Prostate gland (tissue), 2 donors: ENCODE data around the gene ZXDC. TPM values are rescaled to one million over a fixed set of nuclear protein-coding genes. Genes with fewer than 3 reads are reported as not detected.

ENCODE experiments used
- DNase-seq: peaks from one replicate; pipeline ENCODE4 v3.0.0-alpha.2; 2019; ENCODE audit warnings: low spot score
- H3K27ac ChIP-seq, 2 donors: fragments of 200-600 bp; sonication (generic); 2 replicates each; pipeline ENCODE4 v1.5.1; 2017 to 2019
- H3K27me3 ChIP-seq: fragments of 200-600 bp; sonication (generic); replicated peaks from 2 replicates; pipeline ENCODE4 v1.5.1; 2019; ENCODE audit not compliant: insufficient read depth
- H3K36me3 ChIP-seq, 2 donors: fragments of 200-600 bp; sonication (generic); 1 replicate in 1 of 2; 2 replicates in 1 of 2; pipeline versions ENCODE4 v1.5.1 to v1.8.1; 2017 to 2019
- H3K4me1 ChIP-seq: fragments of 200-600 bp; sonication (generic); replicated peaks from 2 replicates; pipeline ENCODE4 v1.5.1; 2019
- H3K4me3 ChIP-seq, 2 donors: fragments of 200-600 bp; sonication (generic); 2 replicates each; pipeline ENCODE4 v1.5.1; 2017 to 2019
- H3K9me3 ChIP-seq: fragments of 200-600 bp; sonication (generic); 2 replicates; pipeline ENCODE4 v1.5.1; 2017
- POLR2A ChIP-seq: fragments of 450-650 bp; IDR thresholded peaks from one replicate; pipeline ENCODE4 v1.6.1; 2016; ENCODE audit warnings: antibody characterized with exemption, mild to moderate bottlenecking
- POLR2AphosphoS5 ChIP-seq: sonication (generic); formaldehyde crosslinking; IDR thresholded peaks from one replicate; pipeline ENCODE4 v1.6.1; 2017; ENCODE audit warnings: antibody characterized with exemption
- WGBS: methylation state at CpG from one replicate; pipeline ENCODE4 v1.1.5; 2018; 5-methylcytosine and 5-hydroxymethylcytosine counted together
- intact Hi-C: fragments of 100-400 bp; cut with DNase I; formaldehyde crosslinking; loops from one replicate; pipeline ENCODE4 v1.14.2; 2022
- total RNA-seq, 2 donors: library from RNA; depleted of rRNA; stranded (reverse); fragments of >200 nt; gene quantifications; one replicate each; pipeline ENCODE4 v1.1.0, GENCODE V29; 2016
- TF ChIP-seq, protein P1 (sequence below), 4 experiments: fragments of 200-600 bp in 2 of 4; fragments of 450-650 bp in 2 of 4; sonication (generic) in 2 of 4; IDR thresholded peaks; 1 replicate in 3 of 4; 2 replicates in 1 of 4; pipeline ENCODE4 v1.5.1; 2016 to 2019; ENCODE audit warnings: antibody characterized with exemption in 4 of 4, mild to moderate bottlenecking in 2 of 4, moderate library complexity in 2 of 4

The ZXDC gene
- total RNA-seq, 2 donors from 2014 or later = 47.7 to 87.0 TPM

DNA sequence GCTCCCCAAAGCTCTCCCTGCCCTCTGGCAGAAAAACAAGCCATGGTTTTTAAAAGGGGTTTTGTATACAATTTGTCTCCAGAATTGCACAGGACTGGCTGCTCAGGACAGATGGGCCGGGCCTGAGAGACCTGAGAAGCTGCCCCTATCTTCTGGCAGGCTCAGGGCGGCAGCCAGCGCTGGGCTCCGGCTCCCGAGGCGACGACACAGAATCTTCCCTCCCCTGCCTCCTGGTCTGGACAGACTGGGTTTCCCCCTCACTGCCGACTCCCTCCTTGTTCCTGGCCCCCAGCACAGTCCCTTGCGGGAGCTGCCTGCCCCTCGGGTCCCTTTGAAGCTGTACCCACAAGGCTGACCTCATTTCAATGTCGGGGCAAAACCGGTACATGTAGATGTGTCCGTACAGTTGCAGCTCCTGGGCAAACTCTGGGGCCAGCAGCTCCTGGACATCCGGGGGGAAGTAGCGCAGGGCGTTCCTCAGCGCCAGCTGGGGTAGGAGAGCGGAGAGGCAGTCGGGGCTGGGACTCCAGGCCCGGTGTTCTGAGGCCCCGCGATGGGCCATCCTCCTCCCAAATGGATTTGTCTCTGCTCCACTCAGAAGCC is 34.7 kb upstream of the ZXDC start:
- intact Hi-C loops = no loop called here
- no peak for DNase-seq
- H3K27ac ChIP-seq = no peak overlapping the region
- H3K9me3 ChIP-seq = no peaks in the 10 kb centered on the region
- no peaks in the 10 kb centered on the region for H3K27me3 ChIP-seq
- WGBS = 47% methylated on average over 22 of the region's 22 CpGs
- H3K36me3 ChIP-seq = no peaks in the 10 kb centered on the region
- no peaks in the 10 kb centered on the region for H3K4me1 ChIP-seq
- TF ChIP-seq POLR2AphosphoS5 (no peak), POLR2A (no peak)
- TF ChIP-seq, protein P1, sequence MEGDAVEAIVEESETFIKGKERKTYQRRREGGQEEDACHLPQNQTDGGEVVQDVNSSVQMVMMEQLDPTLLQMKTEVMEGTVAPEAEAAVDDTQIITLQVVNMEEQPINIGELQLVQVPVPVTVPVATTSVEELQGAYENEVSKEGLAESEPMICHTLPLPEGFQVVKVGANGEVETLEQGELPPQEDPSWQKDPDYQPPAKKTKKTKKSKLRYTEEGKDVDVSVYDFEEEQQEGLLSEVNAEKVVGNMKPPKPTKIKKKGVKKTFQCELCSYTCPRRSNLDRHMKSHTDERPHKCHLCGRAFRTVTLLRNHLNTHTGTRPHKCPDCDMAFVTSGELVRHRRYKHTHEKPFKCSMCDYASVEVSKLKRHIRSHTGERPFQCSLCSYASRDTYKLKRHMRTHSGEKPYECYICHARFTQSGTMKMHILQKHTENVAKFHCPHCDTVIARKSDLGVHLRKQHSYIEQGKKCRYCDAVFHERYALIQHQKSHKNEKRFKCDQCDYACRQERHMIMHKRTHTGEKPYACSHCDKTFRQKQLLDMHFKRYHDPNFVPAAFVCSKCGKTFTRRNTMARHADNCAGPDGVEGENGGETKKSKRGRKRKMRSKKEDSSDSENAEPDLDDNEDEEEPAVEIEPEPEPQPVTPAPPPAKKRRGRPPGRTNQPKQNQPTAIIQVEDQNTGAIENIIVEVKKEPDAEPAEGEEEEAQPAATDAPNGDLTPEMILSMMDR (IDR thresholded peaks at IDR 0.05) = no peak
- no peak overlapping the region for H3K4me3 ChIP-seq

DNA sequence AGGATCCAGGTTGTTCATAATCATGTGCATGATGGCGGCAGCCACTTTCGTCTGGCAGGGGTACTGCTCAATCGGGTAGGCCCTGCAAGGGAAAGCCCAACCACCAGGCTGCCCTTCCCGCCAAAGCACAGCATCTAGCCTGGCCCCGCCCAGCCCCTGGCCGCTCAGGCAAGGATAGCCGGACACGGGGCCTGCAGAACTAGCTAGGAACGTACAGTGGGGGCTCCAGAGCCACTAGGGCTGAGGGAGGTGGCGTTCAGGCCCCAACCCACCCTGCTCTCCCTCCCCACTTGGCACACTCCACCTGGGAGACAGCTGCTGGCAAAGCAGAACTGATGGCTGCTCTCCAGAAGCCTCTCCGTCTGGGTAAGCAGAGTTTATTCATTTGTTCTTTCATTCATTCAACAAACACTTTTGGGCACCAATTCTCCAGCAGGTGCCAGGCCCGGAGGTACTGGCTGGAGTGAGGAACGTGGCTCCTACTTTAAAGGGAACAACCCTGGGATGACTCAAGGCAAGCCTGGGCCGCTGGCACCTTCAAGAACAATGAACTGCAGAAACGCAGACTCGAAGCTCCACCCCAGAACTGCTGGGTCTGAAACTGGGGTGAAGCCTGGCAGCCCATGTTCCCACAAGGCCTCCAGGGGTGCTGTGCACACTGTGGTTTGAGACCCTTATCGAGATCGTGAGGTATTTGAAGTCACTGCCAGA is 34.1 kb upstream of the ZXDC start:
- intact Hi-C loops = no loop called here
- H3K4me1 ChIP-seq = no peaks in the 10 kb centered on the region
- H3K4me3 ChIP-seq = no peak overlapping the region
- no peaks in the 10 kb centered on the region for H3K27me3 ChIP-seq
- H3K27ac ChIP-seq = no peak overlapping the region
- DNase-seq = no peak
- TF ChIP-seq POLR2AphosphoS5 (no peak), POLR2A (no peak)
- TF ChIP-seq, protein P1 (IDR thresholded peaks at IDR 0.05) = no peak
- no peaks in the 10 kb centered on the region for H3K36me3 ChIP-seq
- no peaks in the 10 kb centered on the region for H3K9me3 ChIP-seq
- 39% methylated on average over 18 of the region's 18 CpGs for WGBS

DNA sequence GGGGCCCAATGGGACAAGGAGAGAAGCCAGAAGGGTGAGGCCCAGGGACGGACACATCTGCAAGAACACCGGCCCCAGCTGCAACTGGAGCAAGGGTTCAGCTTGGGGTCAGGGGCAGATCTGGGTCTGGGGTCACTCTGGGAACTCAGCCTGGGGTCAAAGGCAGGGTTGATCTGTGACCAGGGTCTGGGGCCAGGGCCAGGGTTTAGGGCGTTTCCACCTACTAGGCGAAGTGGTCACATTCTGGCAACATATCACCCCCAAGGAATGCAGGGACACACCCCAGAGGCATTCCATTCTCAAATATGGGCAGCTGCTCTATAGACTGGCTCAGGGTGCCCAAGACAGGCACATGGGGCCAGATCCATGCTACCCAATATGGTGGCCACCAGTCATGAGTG is 32.9 kb upstream of the ZXDC start:
- no peaks in the 10 kb centered on the region for H3K9me3 ChIP-seq
- no peaks in the 10 kb centered on the region for H3K27me3 ChIP-seq
- WGBS = 98% methylated on average over 4 of the region's 4 CpGs

GRCh38 chr3:126507886-126508285 is 32.2 kb upstream of the ZXDC start:
- intact Hi-C loops = no loop called here
- no peaks in the 10 kb centered on the region for H3K9me3 ChIP-seq
- no peaks in the 10 kb centered on the region for H3K4me1 ChIP-seq
- H3K27ac ChIP-seq = no peak overlapping the region
- TF ChIP-seq, protein P1 (IDR thresholded peaks at IDR 0.05) = no peak
- TF ChIP-seq POLR2AphosphoS5 = no peak
- TF ChIP-seq POLR2A = no peak
- no peak for DNase-seq
- H3K36me3 ChIP-seq = no peaks in the 10 kb centered on the region
- 91% methylated on average over 9 of the region's 9 CpGs for WGBS
- H3K27me3 ChIP-seq = no peaks in the 10 kb centered on the region
- no peak overlapping the region for H3K4me3 ChIP-seq

More for the DNA sequence above, 32.9 kb upstream of the ZXDC start:
- TF ChIP-seq POLR2AphosphoS5 = no peak
- no peak for TF ChIP-seq POLR2A
- TF ChIP-seq, protein P1 (IDR thresholded peaks at IDR 0.05) = no peak
- Histone ChIP-seq H3K4me3 (no peak overlapping the region), H3K4me1 (no peaks in the 10 kb centered on the region), H3K36me3 (no peaks in the 10 kb centered on the region), H3K27ac (no peak overlapping the region)
- intact Hi-C loops = no loop called here
- DNase-seq = no peak

DNA sequence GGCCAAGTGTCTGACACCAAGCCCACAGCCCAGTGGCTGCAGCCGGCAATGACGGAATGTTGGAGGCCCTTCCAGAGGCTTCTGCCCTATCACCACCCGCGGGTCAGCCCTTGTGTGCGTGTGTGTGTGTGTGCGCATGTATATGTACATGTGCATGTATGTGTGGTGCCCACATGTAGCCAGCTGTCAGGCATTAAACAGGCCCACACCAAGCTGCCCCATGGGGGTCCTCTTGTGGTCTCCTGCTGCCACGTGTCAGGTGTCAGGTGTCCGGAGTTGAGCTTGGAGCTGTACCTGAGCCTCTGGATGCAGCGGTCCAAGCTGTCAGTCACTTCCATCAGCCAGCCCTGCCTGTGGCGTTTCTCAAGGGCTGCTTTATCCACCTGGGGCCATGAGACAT is 28.0 kb upstream of the ZXDC start:
- DNase-seq = no peak
- Histone ChIP-seq H3K27ac (no peak overlapping the region), H3K27me3 (no peaks in the 10 kb centered on the region), H3K4me3 (no peak overlapping the region), H3K4me1 (no peaks in the 10 kb centered on the region), H3K36me3 (no peaks in the 10 kb centered on the region), H3K9me3 (no peaks in the 10 kb centered on the region)
- intact Hi-C loops = no loop called here
- 84% methylated on average over 10 of the region's 10 CpGs for WGBS
- TF ChIP-seq POLR2AphosphoS5 (no peak), POLR2A (no peak)
- TF ChIP-seq, protein P1 (IDR thresholded peaks at IDR 0.05) = no peak
